ENCODE measurements around the gene HENMT1. TPM values are rescaled to one million over a fixed set of nuclear protein-coding genes. Genes with fewer than 3 reads are reported as not detected.
"Not testable (repeated sequence)": the region's sequence is repeated elsewhere in the genome, so short reads cannot be mapped to it uniquely, and the experiment has no call there.

HENMT1 gene
- total RNA-seq, 3 donors from 2014 or later, result 5.9 to 8.9 (median 7.8) TPM

- H3K4me3 ChIP-seq, result no peak overlapping the region
- peak; percentile 67 to 74 (median 70) for DNase-seq
- H3K9me3 ChIP-seq, result no peaks in the 10 kb centered on the region
- TF ChIP-seq CTCF (IDR thresholded peaks at IDR 0.05), result no peak
- no peaks in the 10 kb centered on the region for H3K36me3 ChIP-seq (ENCODE audit: low read depth)
- intact Hi-C loops (cut with DNase I, micrococcal nuclease), result loop anchor here (5.0 kb wide), 1 partner anchor 133 kb away; no protein-coding TSS in a partner anchor
- H3K4me1 ChIP-seq (ENCODE audit: low read depth), result peaks cover 18% of the 10 kb centered on the region
- peak; percentile 48 for ATAC-seq
Measured at GRCh38 chr1:108644984-108645383, 15.9 kb downstream of the HENMT1 start.

GRCh38 chr1:108643492-108644335 is 17.2 kb downstream of the HENMT1 start:
- no peak for TF ChIP-seq CTCF (IDR thresholded peaks at IDR 0.05)
- DNase-seq, result peak in 1 of 3 donors; percentile 85

GRCh38 chr1:108640863-108641262 is 20.0 kb downstream of the HENMT1 start:
- not testable (repeated sequence) for ATAC-seq; H3K9me3 ChIP-seq; H3K4me1 ChIP-seq (ENCODE audit: low read depth); H3K36me3 ChIP-seq (ENCODE audit: low read depth); H3K4me3 ChIP-seq; DNase-seq
- intact Hi-C loops (cut with DNase I, micrococcal nuclease), result loop anchor here (5.0 kb wide), 1 partner anchor 129 kb away; no protein-coding TSS in a partner anchor

More at GRCh38 chr1:108643492-108644335, 17.2 kb downstream of the HENMT1 start:
- ATAC-seq, result no peak
- H3K9me3 ChIP-seq, result no peaks in the 10 kb centered on the region
- intact Hi-C loops (cut with DNase I, micrococcal nuclease), result loop anchor here (5.0 kb wide), 1 partner anchor 131 kb away; no protein-coding TSS in a partner anchor
- no peak overlapping the region for H3K4me3 ChIP-seq
- H3K4me1 ChIP-seq (ENCODE audit: low read depth), result peaks cover 18% of the 10 kb centered on the region
- H3K36me3 ChIP-seq (ENCODE audit: low read depth), result no peaks in the 10 kb centered on the region

GRCh38 chr1:108639899-108640560 is 20.9 kb downstream of the HENMT1 start:
- ATAC-seq (no peak), DNase-seq (no peak)
- Histone ChIP-seq H3K4me3 (no peak overlapping the region), H3K36me3 (ENCODE audit: low read depth) (no peaks in the 10 kb centered on the region), H3K4me1 (ENCODE audit: low read depth) (no peaks in the 10 kb centered on the region), H3K9me3 (no peaks in the 10 kb centered on the region)
- intact Hi-C loops (cut with DNase I, micrococcal nuclease), result loop anchor here (5.0 kb wide), 1 partner anchor 128 kb away; no protein-coding TSS in a partner anchor
- no peak for TF ChIP-seq CTCF (IDR thresholded peaks at IDR 0.05)

- intact Hi-C loops (cut with DNase I, micrococcal nuclease), result no loop called here
- Histone ChIP-seq H3K4me1 (ENCODE audit: low read depth) (no peaks in the 10 kb centered on the region), H3K4me3 (no peak overlapping the region), H3K36me3 (ENCODE audit: low read depth) (no peaks in the 10 kb centered on the region), H3K9me3 (no peaks in the 10 kb centered on the region)
- DNase-seq (no peak), ATAC-seq (no peak)
- no peak for TF ChIP-seq CTCF (IDR thresholded peaks at IDR 0.05)
Measured at GRCh38 chr1:108636876-108637275, 24.0 kb downstream of the HENMT1 start.

- no peak overlapping the region for H3K4me3 ChIP-seq
- no peak for TF ChIP-seq CTCF (IDR thresholded peaks at IDR 0.05)
- H3K4me1 ChIP-seq (ENCODE audit: low read depth), result no peaks in the 10 kb centered on the region
- DNase-seq (no peak), ATAC-seq (no peak)
- intact Hi-C loops (cut with DNase I, micrococcal nuclease), result no loop called here
- no peaks in the 10 kb centered on the region for H3K36me3 ChIP-seq (ENCODE audit: low read depth)
- no peaks in the 10 kb centered on the region for H3K9me3 ChIP-seq
Measured at GRCh38 chr1:108634521-108634920, 26.4 kb downstream of the HENMT1 start.
